GM23248 (cell line): ENCODE results near the gene KRTAP22-2.

Experiments
- EZH2 ChIP-seq: fragments of 200-600 bp; sonication (generic); IDR thresholded peaks from 2 replicates; pipeline ENCODE4 v1.6.1; 2018; ENCODE audit warnings: antibody characterized with exemption, mild to moderate bottlenecking; ENCODE audit not compliant: insufficient read depth, poor library complexity, severe bottlenecking
- EZH2phosphoT487 ChIP-seq: fragments of 200-600 bp; sonication (generic); IDR thresholded peaks from 2 replicates; pipeline ENCODE4 v1.6.1; 2018; ENCODE audit warnings: antibody characterized with exemption, moderate library complexity, mild to moderate bottlenecking, low read depth; ENCODE audit not compliant: insufficient read depth

GRCh38 chr21:30580132-30580531 is 10.1 kb downstream of the KRTAP22-2 start:
- no peak for TF ChIP-seq EZH2
- no peak for TF ChIP-seq EZH2phosphoT487
